ENCODE measurements around the gene COL26A1.

GRCh38 chr7:101507327-101507726, 144.7 kb downstream of the COL26A1 start:
- TF ChIP-seq POLR2A (IDR thresholded peaks at IDR 0.05; ENCODE audit: low read length) (no peak), GATA1 (IDR thresholded peaks at IDR 0.05; ENCODE audit: low read depth, low read length) (no peak)
